Activated CD8-positive, alpha-beta memory T cell treated with anti-CD3 and anti-CD28 coated beads for 48 hours (primary cell): Measurements from ENCODE around the gene DBNL.

ENCODE experiments used
- DNase-seq, 3 experiments: peaks; one replicate each; pipeline ENCODE4 v3.0.0-alpha.2; 2020; ENCODE audit warnings: low read depth in 2 of 3, low spot score in 2 of 3

Gene DBNL

DNA sequence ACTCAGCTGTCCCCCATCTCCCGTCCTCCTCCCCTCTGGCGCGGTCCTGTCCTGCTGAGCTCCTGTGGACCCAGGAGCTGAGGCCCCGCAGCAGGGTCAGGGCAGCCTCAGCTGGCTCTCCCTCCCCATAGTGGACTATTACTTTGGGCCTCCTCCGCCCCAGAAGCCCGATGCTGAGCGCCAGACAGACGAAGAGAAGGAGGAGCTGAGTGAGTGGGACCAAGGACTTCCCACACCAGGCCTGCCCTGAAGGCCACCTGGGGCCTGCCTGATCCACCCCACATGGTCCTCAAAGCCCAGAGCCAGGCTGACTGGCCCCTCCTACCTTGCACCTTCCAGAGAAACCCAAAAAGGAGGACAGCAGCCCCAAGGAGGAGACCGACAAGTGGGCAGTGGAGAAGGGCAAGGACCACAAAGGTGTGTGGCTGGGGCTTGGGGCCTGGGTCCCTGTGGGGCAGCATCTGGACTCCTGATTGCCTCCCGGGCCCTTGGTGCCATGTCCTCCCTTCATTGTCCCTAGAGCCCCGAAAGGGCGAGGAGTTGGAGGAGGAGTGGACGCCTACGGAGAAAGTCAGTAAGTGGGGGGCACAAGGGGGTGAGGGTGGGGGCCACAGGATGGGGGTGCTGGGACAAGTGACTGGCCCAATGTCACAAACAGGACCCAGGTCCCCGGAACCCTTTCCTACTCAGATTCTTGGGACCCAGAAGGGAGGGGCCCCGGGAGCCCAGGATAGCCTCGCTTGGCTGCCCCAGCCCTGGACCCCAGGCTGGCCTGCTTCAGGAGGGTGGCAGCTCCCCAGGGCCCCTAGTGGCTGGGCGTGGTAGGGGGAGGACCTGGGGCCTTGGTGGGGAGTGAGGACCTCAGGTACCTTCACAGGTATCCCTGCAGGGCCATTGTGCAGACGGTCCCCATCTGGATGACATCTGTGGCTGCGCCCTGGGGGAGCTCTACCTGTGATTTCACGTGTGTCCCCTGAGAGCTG is 64.6 kb downstream of the DBNL start:
- no peak for DNase-seq

DNA sequence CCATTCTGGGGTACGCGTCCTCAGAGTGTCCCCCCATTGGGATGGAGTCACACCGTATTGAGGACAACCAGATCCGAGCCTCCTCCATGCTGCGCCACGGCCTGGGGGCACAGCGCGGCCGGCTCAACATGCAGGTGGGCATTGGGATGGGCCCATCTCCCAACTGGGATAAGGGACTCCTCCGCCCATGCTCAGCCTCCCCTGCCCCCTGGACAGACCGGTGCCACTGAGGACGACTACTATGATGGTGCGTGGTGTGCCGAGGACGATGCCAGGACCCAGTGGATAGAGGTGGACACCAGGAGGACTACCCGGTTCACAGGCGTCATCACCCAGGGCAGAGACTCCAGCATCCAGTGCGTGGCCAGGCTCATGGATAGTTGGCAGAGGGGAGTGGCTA is 65.5 kb downstream of the DBNL start:
- DNase-seq, result no peak

DNA sequence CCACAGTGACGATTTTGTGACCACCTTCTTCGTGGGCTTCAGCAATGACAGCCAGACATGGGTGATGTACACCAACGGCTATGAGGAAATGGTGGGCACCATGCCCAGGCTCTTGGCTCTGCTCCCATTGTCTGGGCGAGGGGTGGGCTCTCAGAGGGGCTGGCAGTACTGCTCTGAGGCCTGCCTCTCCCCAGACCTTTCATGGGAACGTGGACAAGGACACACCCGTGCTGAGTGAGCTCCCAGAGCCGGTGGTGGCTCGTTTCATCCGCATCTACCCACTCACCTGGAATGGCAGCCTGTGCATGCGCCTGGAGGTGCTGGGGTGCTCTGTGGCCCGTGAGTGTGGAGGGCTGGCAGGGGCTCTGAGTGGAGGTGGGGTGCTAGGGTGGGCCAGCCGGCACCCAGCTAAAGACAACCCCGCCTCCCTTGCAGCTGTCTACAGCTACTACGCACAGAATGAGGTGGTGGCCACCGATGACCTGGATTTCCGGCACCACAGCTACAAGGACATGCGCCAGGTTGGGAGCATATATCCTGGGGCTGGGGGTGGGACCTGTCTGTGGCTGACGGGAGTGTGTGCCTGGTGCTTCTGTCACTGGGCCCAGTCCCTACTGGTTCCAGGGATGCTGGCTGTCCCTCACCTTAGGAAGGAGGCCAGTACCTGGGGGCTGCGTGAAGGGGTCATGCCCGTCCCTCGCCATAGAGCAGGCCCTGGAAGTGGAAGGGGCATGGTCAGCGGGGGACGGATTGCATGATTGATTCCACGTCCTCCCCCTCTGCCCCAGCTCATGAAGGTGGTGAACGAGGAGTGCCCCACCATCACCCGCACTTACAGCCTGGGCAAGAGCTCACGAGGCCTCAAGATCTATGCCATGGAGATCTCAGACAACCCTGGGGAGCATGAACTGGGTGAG is 66.5 kb downstream of the DBNL start:
- DNase-seq, result no peak
